T-helper 1 cell treated with Interleukin-12 subunit alpha and Interleukin-12 subunit beta and Interleukin-4 antibody, amounts not matched to agents 30 ng/mL and 1 ng/mL, for 36 hours (primary cell): ENCODE measurements around the gene SH3BP2. TPM values are rescaled to one million over a fixed set of nuclear protein-coding genes. Genes with fewer than 3 reads are reported as not detected.

Source experiments
- intact Hi-C: fragments of 100-400 bp; cut with micrococcal nuclease; formaldehyde crosslinking; loops from one replicate; pipeline ENCODE4 v1.15.1; 2024
- total RNA-seq: library from RNA; stranded (reverse); gene quantifications from 2 replicates; pipeline ENCODE4 v1.2.3, GENCODE V29; 2022

The SH3BP2 gene
- total RNA-seq, result 114 and 116 TPM in 2 replicates

GRCh38 chr4:2792711-2793585, at the start of gene SH3BP2:
TSS of gene SH3BP2 (plus strand) at chr4:2793085. CDS start at chr4:2820618, 27,533 bp downstream.
- intact Hi-C loops, result loop anchor here (1.0 kb wide), 1 partner anchor 19 kb away; no protein-coding TSS in a partner anchor

- intact Hi-C loops, result no loop called here
These were observed 49.1 kb upstream of the SH3BP2 start for GRCh38 chr4:2743518-2744445.

- intact Hi-C loops, result loop anchor here (5.0 kb wide), 5 partner anchors 98 to 1022 kb away; partner anchors contain the start of genes ADD1, GRK4, NOP14 and TACC3
These were observed 48.2 kb upstream of the SH3BP2 start for GRCh38 chr4:2744576-2745270.

GRCh38 chr4:2745516-2745915, 47.4 kb upstream of the SH3BP2 start:
- intact Hi-C loops, result loop anchor here (5.0 kb wide), 5 partner anchors 97 to 1023 kb away; partner anchors contain the start of genes ADD1, GRK4, NOP14 and TACC3

GRCh38 chr4:2745981-2746806, 46.7 kb upstream of the SH3BP2 start:
- intact Hi-C loops, result loop anchor here (1.0 to 5.0 kb wide), 15 partner anchors 10 to 1024 kb away; partner anchors contain the start of genes ADD1, CFAP99, FAM193A and GRK4

- intact Hi-C loops, result loop anchor here (1.0 to 5.0 kb wide), 15 partner anchors 9 to 1025 kb away; partner anchors contain the start of genes ADD1, CFAP99, FAM193A and GRK4
These were observed 45.8 kb upstream of the SH3BP2 start for GRCh38 chr4:2746891-2747695.

- intact Hi-C loops, result no loop called here
These were observed 41.9 kb upstream of the SH3BP2 start for GRCh38 chr4:2750719-2751605.

- intact Hi-C loops, result no loop called here
These were observed 39.4 kb upstream of the SH3BP2 start for GRCh38 chr4:2753436-2753835.

- intact Hi-C loops, result no loop called here
These were observed 37.8 kb upstream of the SH3BP2 start for GRCh38 chr4:2754848-2755819.

GRCh38 chr4:2755821-2756690, 36.8 kb upstream of the SH3BP2 start, which contains the start of gene TNIP2:
TSS of gene TNIP2 (minus strand) at chr4:2756336. CDS start at chr4:2756289, 47 bp downstream.
- intact Hi-C loops, result loop anchor here (1.0 to 2.0 kb wide), 10 partner anchors 8 to 537 kb away; partner anchors contain the start of genes GRK4, HAUS3, HTT and HTT-AS

GRCh38 chr4:2756691-2757350, 36.1 kb upstream of the SH3BP2 start:
- intact Hi-C loops, result loop anchor here (1.0 to 2.0 kb wide), 10 partner anchors 7 to 536 kb away; partner anchors contain the start of genes GRK4, HAUS3, HTT and HTT-AS

GRCh38 chr4:2757426-2757825, 35.5 kb upstream of the SH3BP2 start:
- intact Hi-C loops, result loop anchor here (2.0 kb wide), 4 partner anchors 41 to 535 kb away; partner anchors contain the start of gene RGS12

- intact Hi-C loops, result no loop called here
These were observed 31.6 kb upstream of the SH3BP2 start for GRCh38 chr4:2761035-2761923.

- intact Hi-C loops, result no loop called here
These were observed 30.8 kb upstream of the SH3BP2 start for GRCh38 chr4:2762048-2762447.
